Right ventricle myocardium superior (tissue), 1 donor: ENCODE results near the gene CCL1. TPM values are rescaled to one million over a fixed set of nuclear protein-coding genes. Genes with fewer than 3 reads are reported as not detected.
A peak's percentile ranks its signal among the peaks of the same experiment; 100 is the strongest.

Source experiments
- ATAC-seq: fragments of 200-7000 bp; cut with Tn5 transposase; one replicate; pipeline ENCODE4 v1.9.1; 2020; ENCODE audit warnings: mild to moderate bottlenecking; ENCODE audit not compliant: poor library complexity
- DNase-seq: peaks from one replicate; pipeline ENCODE4 v3.0.0-alpha.2; 2020
- intact Hi-C: fragments of 100-400 bp; cut with DNase I; formaldehyde crosslinking; loops from one replicate; pipeline ENCODE4 v1.11.2; 2022
- total RNA-seq: library from RNA; stranded (reverse); fragmentation: NEBNext Ultra II Directional; extraction: Animal tissue kit (Norgen Biotek cat#: 25700); gene quantifications from one replicate; pipeline ENCODE4 v1.2.1, GENCODE V29; 2021
- donor health status: DM: no; HTN: yes; CAD: no; lungs with severe emphysema.

Gene CCL1
- total RNA-seq, 1 donor from 2014 or later = not detected

GRCh38 chr17:34314279-34314678 is 48.8 kb downstream of the CCL1 start:
- no peak for DNase-seq
- ATAC-seq = peak; percentile 74
- intact Hi-C loops = loop anchor here (5.0 kb wide), 1 partner anchor 43 kb away; the partner anchor contains the start of gene CCL13

- ATAC-seq = peak; percentile 77
- intact Hi-C loops = loop anchor here (5.0 kb wide), 1 partner anchor 44 kb away; the partner anchor contains the start of gene CCL13
- DNase-seq = no peak
Measured at GRCh38 chr17:34313164-34313563, 49.9 kb downstream of the CCL1 start.

- DNase-seq (no peak), ATAC-seq (peak; percentile 82)
- intact Hi-C loops = loop anchor here (5.0 kb wide), 1 partner anchor 45 kb away; the partner anchor contains the start of gene CCL13
Measured at GRCh38 chr17:34312080-34312479, 51.0 kb downstream of the CCL1 start.

GRCh38 chr17:34311291-34311690 is 51.7 kb downstream of the CCL1 start:
- no peak for DNase-seq
- intact Hi-C loops = loop anchor here (5.0 kb wide), 1 partner anchor 46 kb away; the partner anchor contains the start of gene CCL13
- no peak for ATAC-seq

Other genes with a start within 250 kb of the CCL1 start
- gene CCL2, start 107.9 kb downstream of the CCL1 start, total RNA-seq = 20.7 TPM
- gene CCL7, start 93.0 kb downstream of the CCL1 start, total RNA-seq = not detected
- 4.0 TPM for gene CCL11, start 77.5 kb downstream of the CCL1 start, total RNA-seq
- not detected for gene CCL8, start 43.8 kb downstream of the CCL1 start, total RNA-seq
- 1.6 TPM for gene CCL13, start 6.8 kb downstream of the CCL1 start, total RNA-seq
- gene TMEM132E, start 216.3 kb upstream of the CCL1 start, total RNA-seq = not detected